Measurements from ENCODE around the gene SHISAL2A. TPM values are rescaled to one million over a fixed set of nuclear protein-coding genes. Genes with fewer than 3 reads are reported as not detected.

Gene SHISAL2A
- total RNA-seq, 1 donor from 2014 or later, result not detected

Other genes with a start within 250 kb of the SHISAL2A start
- gene ORC1, start 228.7 kb upstream of the SHISAL2A start, total RNA-seq, result 0.32 TPM
- 21.6 TPM for gene PRPF38A, start 228.6 kb upstream of the SHISAL2A start, total RNA-seq
- gene TUT4, start 80.1 kb upstream of the SHISAL2A start, total RNA-seq, result 36.2 TPM
- 4.2 TPM for gene GPX7, start 30.8 kb upstream of the SHISAL2A start, total RNA-seq
- 18.5 TPM for gene COA7, start 65.2 kb downstream of the SHISAL2A start, total RNA-seq
- gene ZYG11B, start 93.3 kb downstream of the SHISAL2A start, total RNA-seq, result 84.3 TPM
- gene ZYG11A, start 209.6 kb downstream of the SHISAL2A start, total RNA-seq, result not detected